Stomach (tissue), 4 donors: ENCODE results near the gene ABCC8.

ENCODE experiments used
- CTCF ChIP-seq, 7 experiments: fragments of 450-650 bp in 4 of 7; fragments of 200-600 bp in 3 of 7; sonication (generic) in 3 of 7; IDR thresholded peaks; one replicate each; pipeline ENCODE4 v1.5.1; 2016 to 2019; ENCODE audit warnings: antibody characterized with exemption in 7 of 7, control low read depth in 2 of 7, mild to moderate bottlenecking in 1 of 7
- EP300 ChIP-seq: sonication (generic); formaldehyde crosslinking; IDR thresholded peaks from one replicate; pipeline ENCODE4 v1.6.1; 2017; ENCODE audit warnings: antibody characterized with exemption
- POLR2A ChIP-seq, 4 donors: fragments of 450-650 bp; IDR thresholded peaks; one replicate each; pipeline ENCODE4 v1.6.1; 2016; ENCODE audit warnings: antibody characterized with exemption in 4 of 4, control low read depth in 2 of 4, mild to moderate bottlenecking in 1 of 4, moderate library complexity in 1 of 4
- POLR2AphosphoS5 ChIP-seq, 3 donors: sonication (generic); formaldehyde crosslinking; IDR thresholded peaks; one replicate each; pipeline ENCODE4 v1.6.1; 2016; ENCODE audit warnings: antibody characterized with exemption in 3 of 3

DNA sequence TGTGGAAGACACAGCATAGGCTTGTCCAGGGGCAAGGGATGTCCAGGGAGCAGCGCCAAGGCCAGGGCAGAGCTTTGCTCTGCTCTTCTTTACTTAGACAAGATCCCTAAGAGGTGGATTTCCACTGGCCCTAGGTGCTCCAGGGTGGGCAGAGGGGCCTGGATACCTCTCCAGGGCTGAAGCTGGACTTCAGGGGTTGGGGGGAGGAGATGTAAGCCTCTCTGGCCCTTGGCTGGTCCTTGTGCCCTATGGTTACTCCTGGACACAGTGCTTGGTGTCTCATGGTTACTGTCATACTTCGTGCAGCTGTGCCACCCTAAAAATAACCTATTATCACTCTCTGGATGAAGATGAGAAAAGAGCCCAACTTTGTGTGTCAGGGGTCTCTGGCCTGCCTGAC, 75.3 kb downstream of the ABCC8 start:
- no peak for TF ChIP-seq CTCF (IDR thresholded peaks at IDR 0.05)
- no peak for TF ChIP-seq POLR2A (IDR thresholded peaks at IDR 0.05)
- TF ChIP-seq POLR2AphosphoS5 (IDR thresholded peaks at IDR 0.05): no peak
- no peak for TF ChIP-seq EP300
